HAP-1 (cell line): ENCODE results near the gene CDC20.

Experiments
- DNase-seq, 2 experiments: peaks; one replicate each; pipeline ENCODE4 v3.0.0-alpha.2; 2016 to 2020; ENCODE audit warnings: low spot score in 2 of 2
- H3K27me3 ChIP-seq: fragments of 250-450 bp; sonication (Bioruptor Pico); 2 replicates; pipeline ENCODE4 v1.5.1; 2020; ENCODE audit warnings: low read depth, mild to moderate bottlenecking, moderate library complexity
- H3K36me3 ChIP-seq: fragments of 250-450 bp; sonication (Bioruptor Pico); replicated peaks from 2 replicates; pipeline ENCODE4 v1.5.1; 2020; ENCODE audit warnings: mild to moderate bottlenecking
- H3K4me1 ChIP-seq: fragments of 250-450 bp; sonication (Bioruptor Pico); 2 replicates; pipeline ENCODE4 v1.5.1; 2020; ENCODE audit warnings: mild to moderate bottlenecking
- H3K4me3 ChIP-seq: fragments of 250-450 bp; sonication (Bioruptor Pico); 2 replicates; pipeline ENCODE4 v1.5.1; 2020; ENCODE audit warnings: mild to moderate bottlenecking, moderate library complexity
- H3K9me3 ChIP-seq: fragments of 250-450 bp; sonication (Bioruptor Pico); 2 replicates; pipeline ENCODE4 v1.5.1; 2020; ENCODE audit warnings: mild to moderate bottlenecking, moderate library complexity
- in situ Hi-C: fragments of 300-500 bp; cut with MboI; formaldehyde crosslinking; loops from 3 replicates; pipeline ENCODE4 v1.14.3; 2020; ENCODE audit warnings: low sequenced_read_pairs, inconsistent platforms, mixed read lengths

The CDC20 gene

GRCh38 chr1:43358746-43359693 lies at the start of gene CDC20:
Gene CDC20 (plus strand): TSS chr1:43358981. CDS start chr1:43359216, 235 bp downstream.
- Histone ChIP-seq H3K4me1 (peaks cover 17% of the 10 kb centered on the region), H3K9me3 (no peaks in the 10 kb centered on the region), H3K27me3 (no peaks in the 10 kb centered on the region), H3K4me3 (peak within 1 kb of the TSS; percentile 88), H3K36me3 (peaks cover 52% of the 10 kb centered on the region)
- peak; percentile 98 to 100 for DNase-seq
- in situ Hi-C loops: no loop called here

GRCh38 chr1:43309405-43310025 lies 49.3 kb upstream of the CDC20 start:
- no peak for DNase-seq
- Histone ChIP-seq H3K27me3 (no peaks in the 10 kb centered on the region), H3K36me3 (no peaks in the 10 kb centered on the region), H3K9me3 (no peaks in the 10 kb centered on the region), H3K4me1 (no peaks in the 10 kb centered on the region), H3K4me3 (no peak overlapping the region)
- in situ Hi-C loops: no loop called here

GRCh38 chr1:43311521-43311920 lies 47.3 kb upstream of the CDC20 start:
- no peaks in the 10 kb centered on the region for H3K9me3 ChIP-seq
- DNase-seq: no peak
- H3K36me3 ChIP-seq: no peaks in the 10 kb centered on the region
- H3K4me3 ChIP-seq: no peak overlapping the region
- no peaks in the 10 kb centered on the region for H3K27me3 ChIP-seq
- in situ Hi-C loops: no loop called here
- H3K4me1 ChIP-seq: no peaks in the 10 kb centered on the region

GRCh38 chr1:43312212-43312623 lies 46.6 kb upstream of the CDC20 start:
- no peak for DNase-seq
- Histone ChIP-seq H3K4me3 (no peak overlapping the region), H3K4me1 (no peaks in the 10 kb centered on the region), H3K9me3 (no peaks in the 10 kb centered on the region), H3K36me3 (no peaks in the 10 kb centered on the region), H3K27me3 (no peaks in the 10 kb centered on the region)
- in situ Hi-C loops: no loop called here

GRCh38 chr1:43312663-43313515 lies 45.9 kb upstream of the CDC20 start:
- no peak for DNase-seq
- no peaks in the 10 kb centered on the region for H3K9me3 ChIP-seq
- H3K4me3 ChIP-seq: no peak overlapping the region
- no peaks in the 10 kb centered on the region for H3K36me3 ChIP-seq
- in situ Hi-C loops: no loop called here
- H3K27me3 ChIP-seq: no peaks in the 10 kb centered on the region
- H3K4me1 ChIP-seq: no peaks in the 10 kb centered on the region

- Histone ChIP-seq H3K36me3 (no peaks in the 10 kb centered on the region), H3K9me3 (no peaks in the 10 kb centered on the region), H3K4me3 (no peak overlapping the region), H3K27me3 (no peaks in the 10 kb centered on the region), H3K4me1 (no peaks in the 10 kb centered on the region)
- in situ Hi-C loops: no loop called here
- DNase-seq: no peak
These were observed 45.0 kb upstream of the CDC20 start for GRCh38 chr1:43313771-43314170.

- Histone ChIP-seq H3K4me3 (no peak overlapping the region), H3K36me3 (no peaks in the 10 kb centered on the region), H3K4me1 (no peaks in the 10 kb centered on the region), H3K9me3 (no peaks in the 10 kb centered on the region), H3K27me3 (no peaks in the 10 kb centered on the region)
- in situ Hi-C loops: no loop called here
- DNase-seq: no peak
These were observed 44.5 kb upstream of the CDC20 start for GRCh38 chr1:43314233-43314632.

- in situ Hi-C loops: no loop called here
- no peak for DNase-seq
- Histone ChIP-seq H3K4me1 (no peaks in the 10 kb centered on the region), H3K27me3 (no peaks in the 10 kb centered on the region), H3K36me3 (no peaks in the 10 kb centered on the region), H3K4me3 (no peak overlapping the region), H3K9me3 (no peaks in the 10 kb centered on the region)
These were observed 43.3 kb upstream of the CDC20 start for GRCh38 chr1:43315481-43315880.

GRCh38 chr1:43315963-43316737 lies 42.6 kb upstream of the CDC20 start:
- Histone ChIP-seq H3K36me3 (no peaks in the 10 kb centered on the region), H3K9me3 (no peaks in the 10 kb centered on the region), H3K4me3 (no peak overlapping the region), H3K4me1 (no peaks in the 10 kb centered on the region), H3K27me3 (no peaks in the 10 kb centered on the region)
- no peak for DNase-seq
- in situ Hi-C loops: no loop called here

- no peaks in the 10 kb centered on the region for H3K36me3 ChIP-seq
- no peaks in the 10 kb centered on the region for H3K27me3 ChIP-seq
- in situ Hi-C loops: no loop called here
- no peak overlapping the region for H3K4me3 ChIP-seq
- no peaks in the 10 kb centered on the region for H3K4me1 ChIP-seq
- H3K9me3 ChIP-seq: no peaks in the 10 kb centered on the region
- no peak for DNase-seq
These were observed 41.9 kb upstream of the CDC20 start for GRCh38 chr1:43316738-43317520.

- in situ Hi-C loops: no loop called here
- Histone ChIP-seq H3K27me3 (no peaks in the 10 kb centered on the region), H3K9me3 (no peaks in the 10 kb centered on the region), H3K4me3 (no peak overlapping the region), H3K4me1 (no peaks in the 10 kb centered on the region), H3K36me3 (no peaks in the 10 kb centered on the region)
- DNase-seq: no peak
These were observed 40.8 kb upstream of the CDC20 start for GRCh38 chr1:43317817-43318471.

- in situ Hi-C loops: no loop called here
- Histone ChIP-seq H3K4me3 (no peak overlapping the region), H3K36me3 (no peaks in the 10 kb centered on the region), H3K9me3 (no peaks in the 10 kb centered on the region), H3K4me1 (no peaks in the 10 kb centered on the region), H3K27me3 (no peaks in the 10 kb centered on the region)
- no peak for DNase-seq
These were observed 40.0 kb upstream of the CDC20 start for GRCh38 chr1:43318831-43319230.
